GDM1 (cell line): Measurements from ENCODE around the gene TATDN2.
A peak's percentile ranks its signal among the peaks of the same experiment; 100 is the strongest.

Experiments used
- DNase-seq: peaks from one replicate; lab custom pipeline; 2025; lab: John Stamatoyannopoulos, UW

TATDN2 gene

DNA sequence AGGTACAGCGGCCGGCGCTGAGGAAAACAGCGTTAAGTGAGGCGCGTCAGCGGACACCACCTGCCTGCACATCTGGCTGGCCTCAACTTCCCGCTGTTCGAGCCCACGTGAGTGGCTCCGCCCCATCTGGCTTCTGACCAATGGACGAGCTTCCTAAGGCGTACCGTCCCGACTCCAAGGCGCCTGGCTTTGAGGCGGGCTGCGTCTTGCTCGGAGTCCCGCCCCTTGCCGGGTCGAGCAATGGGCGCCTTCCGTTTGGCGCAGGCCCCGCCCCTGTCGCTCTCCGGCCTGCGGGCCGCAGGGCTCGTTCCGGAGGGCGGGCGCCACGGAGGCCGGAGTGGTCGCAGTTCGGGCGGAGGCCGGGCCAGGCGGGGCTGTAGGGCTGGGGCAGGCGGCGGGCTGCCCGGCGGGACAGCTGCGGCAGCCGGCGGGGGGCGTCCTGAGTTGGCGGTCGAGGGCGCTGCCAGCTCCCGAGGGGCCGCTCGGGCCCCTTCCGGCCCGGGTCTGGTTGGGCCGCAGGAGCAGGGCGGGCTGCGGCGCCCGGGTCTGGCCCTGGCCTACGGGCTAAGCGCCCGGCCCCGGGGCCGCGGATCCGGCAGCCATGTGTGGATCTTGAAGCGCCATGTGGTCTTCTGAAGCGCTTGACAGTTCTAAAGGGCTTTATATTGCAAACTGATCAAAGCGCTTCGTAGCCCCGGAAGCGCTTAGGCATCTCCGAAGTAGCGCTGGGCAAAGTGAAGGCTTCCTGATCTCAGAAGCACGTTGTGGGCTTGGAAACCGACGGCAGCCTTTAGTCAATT is at the start of gene TATDN2:
Gene TATDN2 (plus strand): TSS at position 276 of the 800 bp plus-strand sequence. CDS start 742 bp downstream, outside the sequence.
- peak; percentile 97 for DNase-seq

- peak; percentile 13 for DNase-seq
Observed at GRCh38 chr3:10198761-10199649, 49.3 kb upstream of the TATDN2 start.

DNA sequence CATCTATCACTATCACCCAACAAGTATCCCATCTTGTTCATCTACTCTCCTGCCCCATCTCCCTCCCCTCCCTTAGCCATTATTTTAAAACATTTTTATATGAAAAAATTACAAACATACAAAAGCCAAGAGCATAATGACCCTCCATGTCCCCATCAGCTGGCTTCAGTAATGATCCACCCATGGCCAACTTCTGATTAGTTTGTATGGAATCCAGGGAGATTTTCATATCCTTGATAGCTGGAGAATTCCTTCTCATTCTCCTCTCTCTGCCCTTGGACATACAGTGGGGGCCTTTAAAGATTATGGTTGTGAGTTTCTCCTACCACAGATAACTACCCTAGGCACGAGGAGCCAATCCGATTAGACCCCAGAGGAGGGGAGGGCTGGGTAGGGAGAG is 43.3 kb upstream of the TATDN2 start:
- DNase-seq = no peak

DNA sequence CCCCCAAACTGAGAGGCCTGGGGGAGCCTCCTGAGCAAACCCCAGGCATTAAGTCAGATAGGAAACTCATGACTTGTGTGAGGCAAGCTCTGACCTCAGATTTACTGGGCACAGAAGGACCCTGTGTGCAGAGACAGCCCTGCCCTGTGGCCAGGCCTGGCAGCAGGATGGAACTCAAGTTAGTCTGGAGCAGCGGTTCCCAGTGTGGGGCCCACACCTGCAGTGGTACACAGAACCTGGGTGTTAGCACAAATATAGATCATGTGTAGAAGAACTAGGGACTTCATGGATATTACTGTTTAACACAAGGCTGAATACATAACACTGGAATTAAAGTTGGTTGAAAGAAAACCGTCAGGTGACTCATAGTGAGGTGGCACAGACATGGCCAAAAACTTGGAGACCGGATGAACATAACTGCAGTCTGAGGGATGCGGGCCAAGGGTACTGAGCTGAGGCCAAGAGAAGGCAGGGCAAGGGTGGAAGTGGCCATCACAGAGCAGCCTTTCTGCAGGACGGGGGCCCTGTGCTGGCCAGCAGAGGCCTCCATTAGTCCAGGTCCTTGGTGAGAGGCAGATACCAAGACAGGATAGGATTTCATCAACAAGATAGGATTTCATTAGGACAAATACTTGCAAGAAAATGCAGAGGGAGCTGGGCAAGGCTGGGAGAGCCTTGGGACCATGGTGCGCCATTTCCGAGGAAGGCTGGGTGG is 42.7 kb upstream of the TATDN2 start:
- no peak for DNase-seq

GRCh38 chr3:10206166-10206511 is 42.1 kb upstream of the TATDN2 start:
- no peak for DNase-seq

- DNase-seq = no peak
Observed at GRCh38 chr3:10213156-10213792, 35.0 kb upstream of the TATDN2 start.

- no peak for DNase-seq
Observed at GRCh38 chr3:10215578-10216368, 32.5 kb upstream of the TATDN2 start.

DNA sequence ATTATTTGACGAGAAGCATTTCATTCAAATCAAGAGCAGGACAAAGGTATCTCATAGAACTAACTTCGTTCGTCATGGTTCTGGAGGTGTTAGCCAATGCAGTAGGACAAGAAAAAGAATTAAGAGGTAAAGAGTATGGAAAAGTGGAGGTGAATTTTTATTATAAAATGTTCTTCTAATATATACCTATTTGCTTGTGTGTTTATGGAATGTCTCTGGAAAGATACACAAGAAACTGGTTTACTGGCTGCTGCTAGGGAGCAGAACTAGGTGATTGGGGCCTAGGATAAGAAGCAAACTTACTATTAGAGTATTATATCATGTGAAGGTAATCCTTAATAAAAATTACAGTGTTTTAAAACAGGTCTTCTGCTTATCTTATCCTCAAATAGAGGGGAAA is 30.9 kb upstream of the TATDN2 start:
- no peak for DNase-seq

GRCh38 chr3:10219737-10220136 is 28.5 kb upstream of the TATDN2 start:
- DNase-seq = no peak

GRCh38 chr3:10223676-10224639 is 24.3 kb upstream of the TATDN2 start:
- DNase-seq = peak; percentile 63

DNA sequence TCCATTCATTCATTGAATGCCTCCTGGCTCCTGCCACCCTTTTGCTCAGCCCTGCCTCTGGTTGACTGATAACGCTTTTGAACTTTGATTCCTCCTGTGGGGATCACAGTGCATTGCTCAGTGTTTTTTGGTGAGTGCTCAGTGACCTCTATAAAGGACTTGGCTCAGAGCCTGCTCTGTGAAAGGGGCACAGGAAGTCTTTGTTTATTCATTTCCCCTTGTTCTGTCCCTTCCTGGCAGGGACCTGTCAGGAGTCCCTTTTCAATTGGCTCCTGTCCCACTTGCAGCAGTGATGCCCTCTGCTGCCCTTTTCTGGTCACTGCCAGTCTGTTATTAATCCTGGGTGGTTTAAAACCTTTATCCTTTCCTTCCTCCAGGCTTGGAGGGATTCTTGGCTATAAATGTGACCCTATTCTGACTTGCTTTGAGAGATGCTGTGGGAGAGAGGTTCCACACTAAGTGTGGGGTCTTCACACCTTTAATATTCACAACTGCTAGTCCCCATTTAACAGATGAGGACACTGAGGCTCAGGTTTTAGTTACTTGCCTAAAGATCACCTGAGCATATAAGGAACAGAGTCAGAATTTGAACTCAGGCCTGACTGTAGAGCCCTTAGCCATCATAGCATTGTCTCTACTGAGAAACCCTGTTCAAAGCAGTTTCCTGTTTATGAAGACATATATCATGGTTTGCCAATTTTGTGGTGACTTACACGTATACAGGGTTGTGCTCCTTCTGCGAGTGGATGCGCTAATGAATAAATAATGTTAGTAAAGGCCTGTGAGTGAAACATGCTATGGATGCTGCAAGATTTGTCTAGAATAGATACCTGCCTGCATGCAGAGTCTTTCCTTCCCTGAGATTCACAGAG is 23.2 kb upstream of the TATDN2 start:
- DNase-seq = peak; percentile 60

- no peak for DNase-seq
Observed at GRCh38 chr3:10226293-10226692, 22.0 kb upstream of the TATDN2 start.

DNA sequence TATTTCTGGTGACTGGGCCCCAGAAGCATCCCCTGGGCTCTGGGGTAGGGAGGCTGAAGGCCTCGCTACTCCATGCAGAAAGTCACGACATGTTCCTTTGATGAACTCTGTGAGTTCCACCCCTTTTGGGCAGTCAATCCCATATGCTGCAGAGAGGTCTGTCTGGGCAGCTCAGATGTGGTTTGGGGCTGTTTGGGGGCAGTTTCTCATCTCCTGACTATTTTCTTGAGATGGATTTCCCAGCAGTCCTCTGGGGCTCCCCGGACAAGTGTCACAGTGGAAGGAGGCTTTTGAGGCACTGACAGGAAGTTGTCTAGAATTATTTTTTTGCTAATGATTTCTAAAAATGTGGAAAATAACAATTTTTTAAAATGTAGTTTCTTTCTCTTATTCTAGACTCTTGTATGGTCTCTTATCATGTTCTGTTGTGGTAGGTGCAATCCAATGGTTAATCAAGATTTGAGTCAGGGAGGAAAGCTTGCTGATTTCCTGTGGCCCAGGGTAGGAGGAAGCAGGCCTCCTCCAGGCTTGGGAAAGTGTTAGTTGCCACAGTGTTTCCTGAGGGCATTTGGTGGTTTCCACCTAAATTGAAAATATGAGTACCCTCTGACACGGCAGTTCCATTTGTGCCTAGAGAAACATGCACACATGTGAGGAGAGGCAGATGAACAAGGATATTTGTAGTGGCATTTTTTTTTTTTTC is 19.9 kb upstream of the TATDN2 start:
- peak; percentile 83 for DNase-seq

DNA sequence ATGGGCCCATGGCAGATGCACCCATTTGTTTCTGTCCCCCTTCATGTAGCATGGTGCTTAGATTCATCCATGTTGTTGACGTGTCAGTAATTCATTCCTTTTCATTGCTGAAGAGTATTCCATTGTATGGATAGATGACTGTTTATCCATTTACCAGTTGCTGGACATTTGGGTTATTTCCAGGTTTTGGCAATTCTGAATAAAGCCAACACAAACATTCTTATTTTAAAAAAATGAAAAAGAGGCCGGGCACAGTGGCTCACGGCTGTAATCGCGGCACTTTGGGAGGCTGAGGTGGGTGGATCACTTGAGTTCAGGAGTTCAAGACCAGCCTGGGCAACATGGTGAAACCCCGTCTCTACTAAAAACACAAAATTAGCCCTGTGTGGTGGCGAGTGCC is 18.7 kb upstream of the TATDN2 start:
- DNase-seq = no peak

DNA sequence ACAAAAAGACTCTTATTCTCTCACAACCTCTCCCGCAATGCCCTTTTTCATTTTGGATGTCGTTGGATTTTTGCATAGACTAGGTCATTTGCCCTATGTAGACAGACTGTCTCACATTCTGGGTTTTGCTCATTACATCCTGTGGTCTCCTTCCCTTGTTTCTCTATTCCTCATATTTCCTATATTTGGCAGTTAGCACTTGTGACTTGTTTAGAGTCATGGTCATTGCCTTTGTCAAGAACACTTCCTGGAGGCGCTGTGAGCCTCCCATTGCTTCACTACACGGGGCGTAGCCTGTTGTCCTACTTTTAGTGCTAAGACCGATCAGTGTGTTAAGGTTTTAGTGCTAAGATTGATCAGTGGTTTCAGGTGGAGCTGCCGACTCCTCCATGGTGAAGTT is 16.1 kb upstream of the TATDN2 start:
- DNase-seq = no peak

GRCh38 chr3:10233988-10234387 is 14.3 kb upstream of the TATDN2 start:
- DNase-seq = no peak

GRCh38 chr3:10234526-10235230 is 13.6 kb upstream of the TATDN2 start:
- DNase-seq = no peak

DNA sequence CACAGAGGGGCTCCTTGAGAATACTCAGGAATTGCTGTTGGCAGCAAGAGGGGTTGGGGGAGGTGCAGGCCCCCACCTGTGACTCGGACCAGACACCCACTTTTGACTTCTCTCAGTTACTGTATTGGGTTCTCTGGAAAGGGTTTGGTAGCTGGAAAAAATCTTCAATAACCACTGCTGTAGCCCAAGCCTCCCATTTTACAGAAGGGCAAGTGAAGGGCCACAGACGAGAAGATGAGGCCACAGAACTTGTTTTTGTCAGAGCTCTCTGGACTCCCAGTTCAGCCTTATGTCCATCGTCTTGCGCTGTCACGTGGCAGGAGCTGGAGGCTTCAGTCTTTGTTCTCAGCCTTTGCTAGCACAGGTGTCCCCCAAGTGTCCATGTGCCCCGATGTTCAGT is 12.7 kb upstream of the TATDN2 start:
- DNase-seq = no peak
